ENCODE measurements around the gene BORCS6. TPM values are rescaled to one million over a fixed set of nuclear protein-coding genes. Genes with fewer than 3 reads are reported as not detected.
A peak's percentile ranks its signal among the peaks of the same experiment; 100 is the strongest.

Gene BORCS6
- total RNA-seq, 1 experiment from 2014 or later: 6.4 TPM

DNA sequence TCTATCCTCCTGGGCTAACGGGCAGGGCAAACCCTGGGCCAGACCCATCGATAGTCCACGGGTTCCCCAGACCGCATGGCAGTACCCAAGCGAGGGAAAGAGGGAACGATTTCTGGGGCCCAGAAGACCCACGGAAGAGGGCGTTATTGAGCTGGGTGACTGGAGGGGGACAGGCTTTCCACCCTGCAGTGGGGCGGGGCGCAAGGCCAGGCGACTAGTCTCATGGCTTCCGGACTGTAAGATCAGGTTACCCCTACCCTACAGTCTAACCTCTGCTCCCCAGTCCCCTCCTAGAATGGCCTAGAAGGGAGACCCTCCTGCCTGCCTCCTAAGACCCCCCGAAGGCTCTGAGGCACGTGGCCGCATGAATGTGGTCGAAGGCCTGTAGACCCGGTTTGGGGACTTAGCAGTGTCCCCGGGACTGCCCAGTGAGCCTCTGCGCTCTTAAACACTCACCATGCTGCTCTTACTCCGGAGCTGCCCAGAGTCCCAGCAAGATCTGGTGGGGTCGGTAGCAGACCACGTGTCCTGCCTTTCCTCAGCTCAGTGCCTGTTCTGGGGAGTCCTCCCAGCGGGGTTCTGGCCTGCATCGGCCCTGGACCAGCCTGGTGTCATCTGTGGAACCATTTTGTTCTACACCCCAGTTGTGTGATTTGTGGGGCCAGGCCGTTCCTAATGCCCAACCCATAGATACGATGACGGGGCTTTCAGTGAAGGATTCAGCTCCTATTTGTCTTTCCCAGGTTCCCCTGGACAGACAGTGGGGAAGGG lies 33.6 kb upstream of the BORCS6 start (continued):
- TF ChIP-seq, protein P1, sequence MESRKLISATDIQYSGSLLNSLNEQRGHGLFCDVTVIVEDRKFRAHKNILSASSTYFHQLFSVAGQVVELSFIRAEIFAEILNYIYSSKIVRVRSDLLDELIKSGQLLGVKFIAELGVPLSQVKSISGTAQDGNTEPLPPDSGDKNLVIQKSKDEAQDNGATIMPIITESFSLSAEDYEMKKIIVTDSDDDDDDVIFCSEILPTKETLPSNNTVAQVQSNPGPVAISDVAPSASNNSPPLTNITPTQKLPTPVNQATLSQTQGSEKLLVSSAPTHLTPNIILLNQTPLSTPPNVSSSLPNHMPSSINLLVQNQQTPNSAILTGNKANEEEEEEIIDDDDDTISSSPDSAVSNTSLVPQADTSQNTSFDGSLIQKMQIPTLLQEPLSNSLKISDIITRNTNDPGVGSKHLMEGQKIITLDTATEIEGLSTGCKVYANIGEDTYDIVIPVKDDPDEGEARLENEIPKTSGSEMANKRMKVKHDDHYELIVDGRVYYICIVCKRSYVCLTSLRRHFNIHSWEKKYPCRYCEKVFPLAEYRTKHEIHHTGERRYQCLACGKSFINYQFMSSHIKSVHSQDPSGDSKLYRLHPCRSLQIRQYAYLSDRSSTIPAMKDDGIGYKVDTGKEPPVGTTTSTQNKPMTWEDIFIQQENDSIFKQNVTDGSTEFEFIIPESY (IDR thresholded peaks at IDR 0.05; ENCODE audit: extremely low read depth, insufficient replicate concordance, low read length): no peak
- no peak for TF ChIP-seq JUND (IDR thresholded peaks at IDR 0.05)

GRCh38 chr17:8222630-8223355 lies 32.8 kb upstream of the BORCS6 start:
- Histone ChIP-seq H3K4me1 (ENCODE audit: control insufficient read depth in 1 of 2, insufficient read depth in 2 of 2, low read length in 2 of 2) (peaks cover 51 to 94% of the 10 kb centered on the region in 2 experiments), H3K27me3 (ENCODE audit: insufficient read depth, low read length) (no peaks in the 10 kb centered on the region), H3K4me2 (ENCODE audit: low read length) (peak overlapping the region; percentile 93), H3K36me3 (ENCODE audit: control insufficient read depth in 1 of 2, insufficient read depth in 2 of 2, low read length in 2 of 2) (peaks cover 2 to 4% of the 10 kb centered on the region in 2 experiments; a peak in 3 of 4 replicates), H3K79me2 (ENCODE audit: insufficient read depth, low read length) (no peaks in the 10 kb centered on the region), H2AFZ (ENCODE audit: low read depth, low read length, poor library complexity, severe bottlenecking) (no peak overlapping the region), H3K9ac (ENCODE audit: low read length) (peak overlapping the region; percentile 91), H3K4me3 (replicated peaks in 1 of 2; ENCODE audit: low read depth in 1 of 2, low read length in 2 of 2) (peak overlapping the region; percentile 82 to 86), H4K20me1 (ENCODE audit: insufficient read depth) (no peaks in the 10 kb centered on the region), H3K9me2 (ENCODE audit: insufficient read depth) (no peaks in the 10 kb centered on the region), H3K27ac (ENCODE audit: low read depth, low read length) (peak overlapping the region; percentile 83), H3K9me3 (ENCODE audit: control insufficient read depth in 1 of 2, insufficient read depth in 1 of 2, low read depth in 1 of 2, low read length in 2 of 2) (no peaks in the 10 kb centered on the region)
- POLR2A ChIA-PET: interaction anchor here (0.7 to 7.5 kb wide), 8 partner anchors 11 to 103 kb away, joined by 3 to 63 read pairs (median 30); partner anchors contain the start of genes ALOXE3, AURKB, BORCS6 and CTC1
- RAD21 ChIA-PET (ENCODE audit: low non-redundant PET in 1 of 2, low total read pairs in 2 of 2, uncharacterized antibody in 2 of 2, unreplicated experiment in 2 of 2): interaction anchor here (1.0 to 1.9 kb wide), 4 partner anchors 25 to 83 kb away, joined by 3 to 6 read pairs (median 4); partner anchors contain the start of genes BORCS6 (in 1 of the 2) and CTC1 (in 1 of the 2)
- peak; percentile 87 for DNase-seq (ENCODE audit: low read depth, low spot score)
- CTCF ChIA-PET: interaction anchor here (0.8 to 2.1 kb wide), 8 partner anchors 24 to 163 kb away, joined by 3 to 5 read pairs (median 3); partner anchors contain the start of genes BORCS6 and CTC1
- BruUV-seq (replicated peaks): no TSS peak
- peak; percentile 47 for ATAC-seq
- intact Hi-C loops (cut with micrococcal nuclease): loop anchor here (1.0 to 10.0 kb wide), 3 partner anchors 35 to 152 kb away; partner anchors contain the start of gene KRABD2
- TF ChIP-seq FOSL1 (IDR thresholded peaks at IDR 0.05; ENCODE audit: low read depth) (no peak), CTCF (IDR thresholded peaks at IDR 0.05 in 2 of 3, conservative IDR thresholded peaks at IDR 0.05 in 1 of 3; ENCODE audit: borderline replicate concordance in 1 of 3, insufficient read depth in 1 of 3, low read depth in 2 of 3, low read length in 2 of 3) (no peak), YY1 (IDR thresholded peaks at IDR 0.05; ENCODE audit: extremely low read depth, insufficient replicate concordance, low read depth, low read length) (peak; percentile 58), SRF (IDR thresholded peaks at IDR 0.05; ENCODE audit: low read depth) (no peak; the same call in 1 of the 2 replicates), ZNF274 (IDR thresholded peaks at IDR 0.05; ENCODE audit: low read depth, low read length) (no peak), POLR2AphosphoS5 (IDR thresholded peaks at IDR 0.05; ENCODE audit: low read depth, low read length) (peak; percentile 89), ELF1 (IDR thresholded peaks at IDR 0.05; ENCODE audit: borderline replicate concordance, low read depth) (no peak; the same call in 1 of the 2 replicates), EGR1 (IDR thresholded peaks at IDR 0.05; ENCODE audit: low read depth) (peak; percentile 98), SP1 (IDR thresholded peaks at IDR 0.05; ENCODE audit: low read depth) (peak; percentile 58), EZH2phosphoT487 (IDR thresholded peaks at IDR 0.05; ENCODE audit: borderline replicate concordance) (no peak), SIN3A (IDR thresholded peaks at IDR 0.05; ENCODE audit: low read depth) (peak; percentile 76; the same call in 1 of the 2 replicates), ZFX (IDR thresholded peaks at IDR 0.05) (no peak), MAX (IDR thresholded peaks at IDR 0.05) (peak; percentile 33)
- TF ChIP-seq, protein P2, sequence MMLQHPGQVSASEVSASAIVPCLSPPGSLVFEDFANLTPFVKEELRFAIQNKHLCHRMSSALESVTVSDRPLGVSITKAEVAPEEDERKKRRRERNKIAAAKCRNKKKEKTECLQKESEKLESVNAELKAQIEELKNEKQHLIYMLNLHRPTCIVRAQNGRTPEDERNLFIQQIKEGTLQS (IDR thresholded peaks at IDR 0.05): peak; percentile 99
